GM23338 (cell line): ENCODE measurements around the gene OR13G1.

ENCODE experiments used
- CREB1 ChIP-seq: fragments of 250-450 bp; sonication (Bioruptor Pico); IDR thresholded peaks from 2 replicates; pipeline ENCODE4 v1.5.0; 2020; ENCODE audit warnings: low read depth, mild to moderate bottlenecking, moderate library complexity
- CTCF ChIP-seq, 2 experiments: fragments of 200-600 bp in 1 of 2; sonication (generic) in 1 of 2; conservative IDR thresholded peaks; 2 replicates each; pipeline versions ENCODE4 v1.5.1 to v1.6.1; 2016 to 2017; ENCODE audit warnings: antibody characterized with exemption in 2 of 2, low read depth in 2 of 2, mild to moderate bottlenecking in 2 of 2, moderate library complexity in 1 of 2
- EZH2 ChIP-seq: fragments of 200-600 bp; sonication (generic); IDR thresholded peaks from one replicate; pipeline ENCODE4 v1.8.0; 2017; ENCODE audit warnings: antibody characterized with exemption, mild to moderate bottlenecking, low read depth; ENCODE audit not compliant: unreplicated experiment
- EZH2phosphoT487 ChIP-seq: fragments of 200-600 bp; sonication (generic); IDR thresholded peaks from one replicate; pipeline ENCODE4 v1.8.1; 2018; ENCODE audit warnings: antibody characterized with exemption; ENCODE audit not compliant: unreplicated experiment
- JUNB ChIP-seq: IDR thresholded peaks from one replicate; pipeline ENCODE4 v1.6.1; 2016; ENCODE audit warnings: antibody characterized with exemption; ENCODE audit not compliant: unreplicated experiment
- POLR2AphosphoS5 ChIP-seq: IDR thresholded peaks from 2 replicates; pipeline ENCODE4 v1.6.1; 2016; ENCODE audit warnings: antibody characterized with exemption, low read depth
- REST ChIP-seq: IDR thresholded peaks from one replicate; pipeline ENCODE4 v1.6.1; 2018; ENCODE audit warnings: antibody characterized with exemption; ENCODE audit not compliant: unreplicated experiment
- STAT1 ChIP-seq: IDR thresholded peaks from one replicate; pipeline ENCODE4 v1.6.1; 2016; ENCODE audit warnings: antibody characterized with exemption; ENCODE audit not compliant: unreplicated experiment
- ZNF114 ChIP-seq: fragments of 250-450 bp; sonication (Bioruptor Pico); IDR thresholded peaks from 2 replicates; pipeline ENCODE4 v1.5.0; 2020; ENCODE audit warnings: mild to moderate bottlenecking, moderate library complexity

GRCh38 chr1:247638011-247638410 is 41.5 kb downstream of the OR13G1 start:
- no peak for TF ChIP-seq CTCF (conservative IDR thresholded peaks at IDR 0.05; ENCODE audit: low read depth in 2 of 2)
- no peak for TF ChIP-seq ZNF114 (CRISPR knock-in tag)
- no peak for TF ChIP-seq JUNB
- no peak for TF ChIP-seq EZH2
- TF ChIP-seq POLR2AphosphoS5 = no peak
- no peak for TF ChIP-seq STAT1
- TF ChIP-seq EZH2phosphoT487 = no peak
- no peak for TF ChIP-seq REST
- no peak for TF ChIP-seq CREB1 (CRISPR knock-in tag)
